AG09319 (cell line): ENCODE measurements around the gene CD300E.

Experiments
- DNase-seq: peaks from one replicate; pipeline ENCODE4 v3.0.0-alpha.2; 2010; ENCODE audit warnings: low read depth; ENCODE audit errors: extremely low read depth
- CTCF ChIP-seq: IDR thresholded peaks from 2 replicates; pipeline ENCODE4 v1.5.1; 2011; ENCODE audit warnings: low read depth, mild to moderate bottlenecking, inconsistent platforms, low read length, moderate library complexity

CD300E gene

GRCh38 chr17:74599448-74599939 lies 24.0 kb downstream of the CD300E start:
- no peak for TF ChIP-seq CTCF

DNA sequence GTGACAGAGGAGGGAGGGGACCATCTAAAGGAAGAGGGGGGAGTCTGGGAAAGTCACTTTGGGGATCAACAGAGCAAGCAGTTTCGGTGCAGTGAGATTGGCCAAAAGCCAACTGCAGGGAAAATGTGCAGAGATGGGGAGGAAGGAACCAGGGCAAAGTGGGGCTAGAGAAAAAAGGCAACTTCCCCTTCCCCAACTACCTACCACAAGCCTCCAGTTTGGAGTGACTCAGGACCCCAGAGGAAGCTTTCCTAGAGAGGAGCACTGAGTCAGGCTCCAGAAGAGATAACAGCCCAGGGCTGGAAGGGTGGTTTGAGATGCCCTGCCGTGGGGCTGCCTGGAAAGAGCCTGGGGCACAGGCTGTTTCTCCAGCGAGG lies 24.5 kb downstream of the CD300E start:
- DNase-seq: no peak
- no peak for TF ChIP-seq CTCF

More at GRCh38 chr17:74599448-74599939, 24.0 kb downstream of the CD300E start:
- no peak for DNase-seq

DNA sequence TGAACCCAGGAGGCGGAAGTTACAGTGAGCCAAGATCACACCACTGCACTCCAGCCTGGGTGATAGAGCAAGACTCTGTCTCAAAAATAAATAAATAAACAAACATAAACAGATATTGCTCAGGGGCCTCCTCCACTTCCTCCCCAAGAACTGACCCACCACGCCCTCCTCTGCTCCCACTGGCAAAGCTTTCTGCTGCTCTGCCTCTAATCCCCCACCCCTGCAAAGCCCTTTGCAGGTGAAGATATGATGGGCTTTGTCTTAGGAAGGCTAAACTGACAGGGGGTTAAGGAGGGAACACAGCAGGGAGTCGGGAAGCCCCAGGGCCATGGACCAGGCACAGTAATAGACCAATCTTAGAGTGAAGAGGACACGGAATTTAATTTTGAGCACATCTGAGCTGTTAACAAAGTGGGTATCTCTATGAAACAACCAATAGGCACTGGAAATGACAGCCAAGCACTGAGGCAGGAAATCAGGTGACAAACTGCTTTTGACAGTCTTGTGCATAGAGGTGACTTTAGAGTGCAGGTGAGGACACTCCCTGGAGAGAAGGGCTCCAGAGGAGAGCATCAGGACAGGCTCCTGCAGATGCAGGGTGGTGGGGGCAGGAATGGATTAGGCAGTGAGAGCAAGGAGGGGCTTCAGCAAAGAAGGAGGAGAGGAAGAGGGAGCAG lies 25.1 kb downstream of the CD300E start:
- TF ChIP-seq CTCF: no peak
- DNase-seq: no peak

DNA sequence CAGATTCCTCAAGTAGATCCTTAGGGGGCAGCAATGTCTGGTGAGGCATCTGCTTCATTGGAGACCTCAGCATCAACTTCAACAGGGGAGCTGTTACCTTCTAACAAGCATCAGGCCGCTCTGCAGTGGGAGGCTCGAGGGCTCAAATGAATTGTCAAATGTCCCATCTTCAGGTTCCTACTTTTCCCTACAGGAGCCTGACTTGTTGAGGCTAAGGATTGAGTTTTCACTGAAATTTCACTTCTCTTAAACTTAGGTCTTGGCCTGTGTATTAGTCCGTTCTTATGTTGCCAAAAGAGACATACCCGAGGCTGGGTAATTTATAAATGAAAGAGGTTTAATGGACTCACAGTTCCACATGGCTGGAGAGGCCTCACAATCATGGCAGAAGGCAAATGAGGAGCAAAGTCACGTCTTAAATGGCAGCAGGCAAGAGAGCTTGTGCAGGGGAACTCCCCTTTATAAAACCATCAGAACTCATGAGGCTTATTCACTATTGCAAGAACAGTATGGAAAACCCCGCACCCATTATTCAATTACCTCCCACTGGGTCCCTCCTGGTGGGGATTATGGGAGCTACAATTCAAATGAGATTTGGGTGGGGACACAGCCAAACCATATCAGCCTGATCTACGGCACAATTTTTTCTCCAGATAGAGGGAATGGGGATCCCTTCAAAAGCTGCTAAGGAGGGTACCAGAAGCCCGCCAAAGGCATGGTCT lies 26.3 kb downstream of the CD300E start:
- no peak for DNase-seq
- TF ChIP-seq CTCF: no peak

- no peak for TF ChIP-seq CTCF
- no peak for DNase-seq
Measured at GRCh38 chr17:74595037-74595750, 28.3 kb downstream of the CD300E start.

DNA sequence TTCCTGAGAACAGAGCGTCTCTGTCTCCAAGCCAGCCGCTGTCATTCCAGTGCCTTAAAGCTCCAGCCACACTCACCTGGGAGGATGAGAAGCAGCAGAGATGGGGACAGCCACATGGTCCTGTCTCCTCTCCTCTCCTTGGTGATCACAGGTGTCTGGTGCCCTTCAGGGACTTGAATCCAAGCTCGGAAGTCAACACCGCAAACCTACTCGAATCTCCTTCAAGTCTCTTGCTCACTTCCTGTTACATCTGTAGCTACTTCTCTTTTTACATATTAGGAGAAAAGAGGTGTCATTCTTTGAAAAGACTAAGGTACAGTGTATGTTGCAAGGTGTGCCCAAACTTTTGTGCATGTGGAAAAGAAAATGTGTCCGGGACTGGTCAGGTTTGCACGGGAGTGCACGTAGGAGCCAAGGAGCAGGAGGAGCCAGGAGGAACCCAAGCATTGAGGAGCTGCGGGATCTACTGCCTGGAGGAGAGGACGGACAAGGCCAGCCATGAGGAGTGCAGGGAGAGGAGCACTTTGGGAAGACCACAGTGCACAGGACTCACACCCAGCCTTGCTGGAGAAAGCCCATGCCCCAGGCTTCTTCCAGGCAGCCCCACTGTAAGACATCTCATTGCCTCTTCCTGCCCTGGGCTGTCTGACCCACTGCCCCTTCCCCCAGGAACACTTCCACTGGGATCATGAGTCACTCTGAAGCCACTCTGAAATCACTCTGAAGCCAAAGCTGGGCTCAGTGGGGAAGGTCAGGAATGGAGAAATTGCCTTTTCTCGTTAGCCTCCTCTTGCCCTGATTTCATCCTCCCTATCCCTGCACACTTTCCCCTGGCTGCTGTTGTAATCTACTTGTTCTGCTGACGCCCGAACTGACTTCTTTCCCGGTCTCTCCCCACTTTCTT lies 31.2 kb downstream of the CD300E start, which contains the start of gene CD300LD:
TSS of gene CD300LD (minus strand) at position 197 of the 904 bp plus-strand sequence. CDS start at position 116, 81 bp downstream.
- DNase-seq: no peak
- TF ChIP-seq CTCF: no peak
